ENCODE data around the gene ARL2BP.
"Not testable (repeated sequence)": the region's sequence is repeated elsewhere in the genome, so short reads cannot be mapped to it uniquely, and the experiment has no call there.

Gene ARL2BP

GRCh38 chr16:57244767-57245471, at the start of gene ARL2BP:
Gene ARL2BP (plus strand): TSS chr16:57245259. CDS start chr16:57245368, 109 bp downstream.
- DNase-seq: peak; percentile 97

GRCh38 chr16:57196286-57196685, 48.8 kb upstream of the ARL2BP start:
- DNase-seq: no peak

- DNase-seq: no peak
Measured at GRCh38 chr16:57196753-57197152, 48.3 kb upstream of the ARL2BP start.

GRCh38 chr16:57200321-57200720, 44.7 kb upstream of the ARL2BP start:
- not testable (repeated sequence) for DNase-seq

GRCh38 chr16:57200926-57201325, 44.1 kb upstream of the ARL2BP start:
- DNase-seq: not testable (repeated sequence)

GRCh38 chr16:57202095-57202886, 42.8 kb upstream of the ARL2BP start:
- no peak for DNase-seq

- no peak for DNase-seq
Measured at GRCh38 chr16:57203451-57203850, 41.6 kb upstream of the ARL2BP start.

- no peak for DNase-seq
Measured at GRCh38 chr16:57204675-57205074, 40.4 kb upstream of the ARL2BP start.

- no peak for DNase-seq
Measured at GRCh38 chr16:57208926-57209325, 36.1 kb upstream of the ARL2BP start.

GRCh38 chr16:57209780-57210179, 35.3 kb upstream of the ARL2BP start:
- no peak for DNase-seq

- DNase-seq: no peak
Measured at GRCh38 chr16:57213462-57213861, 31.6 kb upstream of the ARL2BP start.

GRCh38 chr16:57216968-57217367, 28.1 kb upstream of the ARL2BP start:
- no peak for DNase-seq

GRCh38 chr16:57223057-57223456, 22.0 kb upstream of the ARL2BP start:
- no peak for DNase-seq

GRCh38 chr16:57224651-57225335, 20.3 kb upstream of the ARL2BP start:
- no peak for DNase-seq

GRCh38 chr16:57225978-57226377, 19.1 kb upstream of the ARL2BP start:
- no peak for DNase-seq

- no peak for DNase-seq
Measured at GRCh38 chr16:57226701-57227621, 18.1 kb upstream of the ARL2BP start.

GRCh38 chr16:57229079-57229478, 16.0 kb upstream of the ARL2BP start:
- no peak for DNase-seq

GRCh38 chr16:57231821-57232350, 13.2 kb upstream of the ARL2BP start:
- no peak for DNase-seq

- no peak for DNase-seq
Measured at GRCh38 chr16:57233944-57234706, 10.9 kb upstream of the ARL2BP start.

GRCh38 chr16:57234707-57235092, 10.4 kb upstream of the ARL2BP start:
- DNase-seq: no peak

Data from CD4-positive, alpha-beta T cell treated with Interleukin-12 subunit alpha and Interleukin-12 subunit beta, for 1 hour (primary cell).